ENCODE measurements around the gene PTPRM. TPM values are rescaled to one million over a fixed set of nuclear protein-coding genes. Genes with fewer than 3 reads are reported as not detected.

PTPRM gene
- total RNA-seq, 1 experiment from 2014 or later: 1.6 TPM

GRCh38 chr18:7668392-7668791, 101.3 kb downstream of the PTPRM start:
- CTCF ChIA-PET: no interaction called here
- in situ Hi-C loops (cut with HindIII; ENCODE audit: low pct_unique_long_range_greater_than_20kb, low sequenced_read_pairs): no loop called here
- no peak for ATAC-seq

GRCh38 chr18:7669361-7669760, 102.2 kb downstream of the PTPRM start:
- no peaks in the 10 kb centered on the region for H3K4me1 ChIP-seq (ENCODE audit: control insufficient read depth, insufficient read depth, low read length)
- DNase-seq (ENCODE audit: low read depth, low spot score): no peak
- BruUV-seq (replicated peaks): no TSS peak
- POLR2A ChIA-PET: no interaction called here
- ATAC-seq: no peak
- no peaks in the 10 kb centered on the region for H3K36me3 ChIP-seq (ENCODE audit: control insufficient read depth, insufficient read depth, low read length)
- in situ Hi-C loops (cut with HindIII; ENCODE audit: low pct_unique_long_range_greater_than_20kb, low sequenced_read_pairs): no loop called here
- H3K27ac ChIP-seq (ENCODE audit: low read length): no peak overlapping the region
- TF ChIP-seq SIN3A (IDR thresholded peaks at IDR 0.05; ENCODE audit: borderline replicate concordance, insufficient read depth, low read depth, low read length) (no peak), CTCF (IDR thresholded peaks at IDR 0.05) (no peak), REST (IDR thresholded peaks at IDR 0.05; ENCODE audit: insufficient read depth in 1 of 2, low read depth in 2 of 2, low read length in 1 of 2) (no peak), TCF7L2 (IDR thresholded peaks at IDR 0.05; ENCODE audit: low read depth, low read length) (no peak), POLR2AphosphoS5 (IDR thresholded peaks at IDR 0.05; ENCODE audit: low read depth, low read length) (no peak)
- intact Hi-C loops (cut with micrococcal nuclease; ENCODE audit: unreplicated experiment): no loop called here
- no peaks in the 10 kb centered on the region for H3K27me3 ChIP-seq (ENCODE audit: control insufficient read depth, insufficient read depth, low read length)
- no peaks in the 10 kb centered on the region for H3K9me3 ChIP-seq (ENCODE audit: control insufficient read depth, insufficient read depth, low read depth, low read length)
- CTCF ChIA-PET: no interaction called here
- H3K4me3 ChIP-seq (ENCODE audit: low read depth in 2 of 2, low read length in 2 of 2): no peak overlapping the region

More at GRCh38 chr18:7668392-7668791, 101.3 kb downstream of the PTPRM start:
- Histone ChIP-seq H3K4me1 (ENCODE audit: control insufficient read depth, insufficient read depth, low read length) (no peaks in the 10 kb centered on the region), H3K27me3 (ENCODE audit: control insufficient read depth, insufficient read depth, low read length) (no peaks in the 10 kb centered on the region), H3K4me3 (ENCODE audit: low read depth in 2 of 2, low read length in 2 of 2) (no peak overlapping the region), H3K36me3 (ENCODE audit: control insufficient read depth, insufficient read depth, low read length) (no peaks in the 10 kb centered on the region), H3K27ac (ENCODE audit: low read length) (no peak overlapping the region), H3K9me3 (ENCODE audit: control insufficient read depth, insufficient read depth, low read depth, low read length) (no peaks in the 10 kb centered on the region)
- no peak for DNase-seq (ENCODE audit: low read depth, low spot score)
- no TSS peak for BruUV-seq (replicated peaks)
- POLR2A ChIA-PET: no interaction called here
- intact Hi-C loops (cut with micrococcal nuclease; ENCODE audit: unreplicated experiment): no loop called here
- TF ChIP-seq TCF7L2 (IDR thresholded peaks at IDR 0.05; ENCODE audit: low read depth, low read length) (no peak), POLR2AphosphoS5 (IDR thresholded peaks at IDR 0.05; ENCODE audit: low read depth, low read length) (no peak), REST (IDR thresholded peaks at IDR 0.05; ENCODE audit: insufficient read depth in 1 of 2, low read depth in 2 of 2, low read length in 1 of 2) (no peak), SIN3A (IDR thresholded peaks at IDR 0.05; ENCODE audit: borderline replicate concordance, insufficient read depth, low read depth, low read length) (no peak), CTCF (IDR thresholded peaks at IDR 0.05) (no peak)

All from Panc1 (cell line).